Breast epithelium (tissue), 4 donors: ENCODE data around the gene SPG11. TPM values are rescaled to one million over a fixed set of nuclear protein-coding genes. Genes with fewer than 3 reads are reported as not detected.
"Not testable (repeated sequence)": the region's sequence is repeated elsewhere in the genome, so short reads cannot be mapped to it uniquely, and the experiment has no call there.

Experiments used
- DNase-seq, 2 donors: peaks; one replicate each; pipeline ENCODE4 v3.0.0-alpha.2; 2019; ENCODE audit warnings: low spot score in 2 of 2
- H3K27ac ChIP-seq, 2 donors: fragments of 200-600 bp; sonication (generic) in 1 of 2; one replicate each; pipeline ENCODE4 v1.5.1; 2016 to 2019; ENCODE audit warnings: mild to moderate bottlenecking in 1 of 2
- H3K27me3 ChIP-seq, 2 donors: fragments of 200-600 bp; sonication (generic) in 1 of 2; one replicate each; pipeline versions ENCODE4 v1.5.1 to v1.6.0; 2017 to 2019; ENCODE audit warnings: control low read depth in 1 of 2, mild to moderate bottlenecking in 1 of 2
- H3K36me3 ChIP-seq: fragments of 200-600 bp; one replicate; pipeline ENCODE4 v1.5.1; 2019
- H3K4me1 ChIP-seq, 2 donors: fragments of 200-600 bp; sonication (generic); one replicate each; pipeline ENCODE4 v1.5.1; 2016 to 2019; ENCODE audit warnings: control low read depth in 1 of 2
- H3K4me3 ChIP-seq, 3 donors: fragments of 200-600 bp; sonication (generic); 1 replicate in 2 of 3; 2 replicates in 1 of 3; pipeline ENCODE4 v1.5.1; 2016 to 2019; ENCODE audit warnings: mild to moderate bottlenecking in 3 of 3, moderate library complexity in 2 of 3
- H3K9me3 ChIP-seq, 2 donors: fragments of 200-600 bp; sonication (generic) in 1 of 2; one replicate each; pipeline ENCODE4 v1.5.1; 2016 to 2019; ENCODE audit warnings: control low read depth in 1 of 2
- CTCF ChIP-seq, 3 donors: fragments of 450-650 bp; IDR thresholded peaks; one replicate each; pipeline ENCODE4 v1.5.1; 2016 to 2017; ENCODE audit warnings: antibody characterized with exemption in 3 of 3, mild to moderate bottlenecking in 3 of 3, moderate library complexity in 3 of 3
- POLR2A ChIP-seq: fragments of 450-650 bp; IDR thresholded peaks from one replicate; pipeline ENCODE4 v1.6.1; 2016; ENCODE audit warnings: antibody characterized with exemption, mild to moderate bottlenecking, moderate library complexity
- POLR2AphosphoS5 ChIP-seq, 3 donors: sonication (generic); formaldehyde crosslinking; IDR thresholded peaks; one replicate each; pipeline ENCODE4 v1.6.1; 2017; ENCODE audit warnings: antibody characterized with exemption in 3 of 3
- intact Hi-C: fragments of 100-400 bp; cut with DNase I; formaldehyde crosslinking; loops from one replicate; pipeline ENCODE4 v1.15.1; 2023; ENCODE audit warnings: low total_unique reads
- total RNA-seq, 3 donors: library from RNA; depleted of rRNA; stranded (reverse); fragments of >200 nt; gene quantifications; one replicate each; pipeline ENCODE4 v1.1.0, GENCODE V29; 2016

Gene SPG11
- total RNA-seq, 3 donors from 2014 or later, result 82.4 to 117 (median 103) TPM

- TF ChIP-seq POLR2A, result no peak
- TF ChIP-seq POLR2AphosphoS5 (IDR thresholded peaks at IDR 0.05), result no peak
- no peak for TF ChIP-seq CTCF (IDR thresholded peaks at IDR 0.05)
- no peaks in the 10 kb centered on the region for H3K4me1 ChIP-seq
- no peaks in the 10 kb centered on the region for H3K27me3 ChIP-seq
- H3K9me3 ChIP-seq, result no peaks in the 10 kb centered on the region
- no peak overlapping the region for H3K4me3 ChIP-seq
- H3K27ac ChIP-seq, result no peak overlapping the region
- no peaks in the 10 kb centered on the region for H3K36me3 ChIP-seq
- no peak for DNase-seq
- intact Hi-C loops, result no loop called here
Measured at GRCh38 chr15:44646460-44646859, 17.0 kb downstream of the SPG11 start.

GRCh38 chr15:44641651-44642050 lies 21.8 kb downstream of the SPG11 start:
- intact Hi-C loops, result no loop called here
- Histone ChIP-seq H3K4me3 (no peak overlapping the region), H3K4me1 (no peaks in the 10 kb centered on the region), H3K27me3 (no peaks in the 10 kb centered on the region), H3K36me3 (peaks cover 3% of the 10 kb centered on the region), H3K9me3 (no peaks in the 10 kb centered on the region), H3K27ac (no peak overlapping the region)
- TF ChIP-seq POLR2AphosphoS5 (IDR thresholded peaks at IDR 0.05), result no peak
- no peak for TF ChIP-seq POLR2A
- no peak for TF ChIP-seq CTCF (IDR thresholded peaks at IDR 0.05)
- DNase-seq, result no peak

GRCh38 chr15:44636976-44637375 lies 26.5 kb downstream of the SPG11 start:
- TF ChIP-seq POLR2A, result no peak
- H3K4me1 ChIP-seq, result no peaks in the 10 kb centered on the region
- H3K27me3 ChIP-seq, result no peaks in the 10 kb centered on the region
- DNase-seq, result no peak
- peaks cover 3% of the 10 kb centered on the region for H3K36me3 ChIP-seq
- intact Hi-C loops, result no loop called here
- H3K9me3 ChIP-seq, result no peaks in the 10 kb centered on the region
- no peak overlapping the region for H3K4me3 ChIP-seq
- H3K27ac ChIP-seq, result no peak overlapping the region

- no peak for DNase-seq
- no peak overlapping the region for H3K27ac ChIP-seq
- H3K36me3 ChIP-seq, result peaks cover 3% of the 10 kb centered on the region
- H3K4me1 ChIP-seq, result no peaks in the 10 kb centered on the region
- intact Hi-C loops, result no loop called here
- TF ChIP-seq CTCF (IDR thresholded peaks at IDR 0.05) (no peak), POLR2A (no peak), POLR2AphosphoS5 (IDR thresholded peaks at IDR 0.05) (no peak)
- no peak overlapping the region for H3K4me3 ChIP-seq
- H3K27me3 ChIP-seq, result no peaks in the 10 kb centered on the region
- H3K9me3 ChIP-seq, result no peaks in the 10 kb centered on the region
Measured at GRCh38 chr15:44633603-44634002, 29.9 kb downstream of the SPG11 start.

GRCh38 chr15:44625286-44625685 lies 38.2 kb downstream of the SPG11 start:
- H3K27me3 ChIP-seq, intact Hi-C loops, H3K36me3 ChIP-seq: not testable (repeated sequence)

GRCh38 chr15:44623178-44623577 lies 40.3 kb downstream of the SPG11 start:
- DNase-seq, result no peak
- H3K4me1 ChIP-seq, result no peaks in the 10 kb centered on the region
- TF ChIP-seq POLR2A (no peak), POLR2AphosphoS5 (IDR thresholded peaks at IDR 0.05) (no peak), CTCF (IDR thresholded peaks at IDR 0.05) (no peak)
- H3K27ac ChIP-seq, result no peak overlapping the region
- intact Hi-C loops, result no loop called here
- no peaks in the 10 kb centered on the region for H3K36me3 ChIP-seq
- H3K4me3 ChIP-seq, result no peak overlapping the region
- H3K27me3 ChIP-seq, result no peaks in the 10 kb centered on the region
- H3K9me3 ChIP-seq, result no peaks in the 10 kb centered on the region

More at GRCh38 chr15:44625286-44625685, 38.2 kb downstream of the SPG11 start:
- not testable (repeated sequence) for H3K27ac ChIP-seq, H3K4me3 ChIP-seq, H3K9me3 ChIP-seq, H3K4me1 ChIP-seq, DNase-seq
